Right lobe of liver (tissue), 4 donors: ENCODE results near the gene CIC.

ENCODE experiments used
- CTCF ChIP-seq, 4 donors: fragments of 200-600 bp in 3 of 4; fragments of 450-650 bp in 1 of 4; IDR thresholded peaks; one replicate each; pipeline versions ENCODE4 v1.5.1 to v1.8.0; 2016 to 2022; ENCODE audit warnings: antibody characterized with exemption in 4 of 4, mild to moderate bottlenecking in 2 of 4
- POLR2A ChIP-seq: fragments of 450-650 bp; IDR thresholded peaks from one replicate; pipeline ENCODE4 v1.6.1; 2017; ENCODE audit warnings: antibody characterized with exemption, mild to moderate bottlenecking
- donor health status: DM: no; HTN: no; CAD: no.
- donor health status: DM: no; HTN: no; CAD: no.
- donor health status: DM: no; HTN: yes; CAD: no.

GRCh38 chr19:42239544-42240220 lies 29.4 kb upstream of the CIC start:
- TF ChIP-seq CTCF (IDR thresholded peaks at IDR 0.05): no peak
- TF ChIP-seq POLR2A: no peak
